Ureter (tissue), 1 donor: ENCODE data around the gene XPO6. TPM values are rescaled to one million over a fixed set of nuclear protein-coding genes. Genes with fewer than 3 reads are reported as not detected.

Source experiments
- DNase-seq: peaks from one replicate; pipeline ENCODE4 v3.0.0-alpha.2; 2020; ENCODE audit warnings: low spot score
- total RNA-seq: library from RNA; stranded (reverse); gene quantifications from one replicate; pipeline ENCODE4 v1.2.4, GENCODE V29; 2023
- donor health status: DM: yes; HTN: yes; CAD: no.

XPO6 gene
- total RNA-seq, 1 donor from 2014 or later: 145 TPM

DNA sequence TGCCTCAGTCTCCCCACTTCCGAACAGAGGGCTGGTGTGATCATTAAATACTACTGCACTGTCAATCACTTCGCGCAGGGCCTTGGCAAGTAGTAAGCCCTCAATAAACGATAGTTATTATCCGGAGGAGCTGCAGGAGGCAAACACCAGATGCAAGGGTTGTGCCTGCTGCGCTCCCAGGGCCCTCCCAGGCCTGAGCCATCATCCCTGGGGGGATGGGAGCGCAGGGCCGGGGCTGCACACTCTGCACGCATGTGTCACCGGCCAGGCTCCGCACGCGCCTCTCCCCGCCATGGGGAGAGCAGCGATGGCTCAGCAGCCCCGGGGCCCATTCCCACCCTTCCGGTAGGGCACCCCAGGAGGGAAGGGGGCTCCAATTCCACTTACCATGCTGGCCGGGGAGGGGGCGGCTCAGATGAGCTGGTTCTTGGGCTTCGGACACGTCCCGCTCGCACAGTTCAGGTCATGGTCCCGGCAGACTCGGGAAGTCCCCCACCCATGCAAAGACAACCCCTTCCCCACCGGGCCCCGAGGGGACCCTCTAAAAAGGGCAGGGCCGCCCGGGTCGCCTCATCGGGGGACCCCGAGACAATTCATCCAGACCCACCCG is 681 bp downstream of the XPO6 start:
- DNase-seq: peak; percentile 72

DNA sequence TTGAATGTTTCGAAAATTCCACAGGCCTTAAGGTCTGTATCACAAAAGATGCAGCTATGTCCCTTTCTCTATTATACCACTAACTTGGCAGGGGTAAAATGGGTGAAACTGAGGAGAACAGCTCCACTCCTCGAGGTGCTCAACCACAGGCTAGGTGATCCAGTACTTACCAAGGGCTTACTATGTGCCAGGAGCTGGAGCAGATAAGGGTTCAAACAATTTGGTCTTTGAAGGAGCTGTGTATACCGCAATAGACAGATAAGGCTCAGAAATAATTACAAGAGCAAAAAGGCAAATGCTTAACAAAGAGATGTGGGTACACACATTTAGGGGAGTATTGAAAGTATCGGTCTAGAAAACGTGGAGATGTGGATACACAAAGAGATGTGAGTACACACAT is 1.5 kb downstream of the XPO6 start:
- no peak for DNase-seq

DNA sequence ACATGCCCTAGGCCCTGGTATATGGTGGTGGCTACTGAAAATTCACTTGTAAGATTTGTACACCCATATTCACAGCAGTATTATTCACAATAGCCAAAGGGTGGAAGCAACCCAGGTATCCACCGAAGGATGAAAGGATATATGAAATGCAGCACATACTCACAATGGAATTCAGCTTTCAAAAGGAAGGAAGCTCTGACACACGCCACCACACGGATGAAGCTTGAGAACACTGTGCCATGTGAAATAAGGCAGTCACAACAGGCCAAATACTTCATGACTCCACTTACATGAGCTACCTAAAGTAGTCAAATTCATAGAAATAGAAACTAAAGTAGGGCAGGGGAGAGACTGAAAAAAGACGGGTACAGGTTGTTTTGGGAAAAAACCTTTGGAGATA is 2.9 kb downstream of the XPO6 start:
- no peak for DNase-seq

DNA sequence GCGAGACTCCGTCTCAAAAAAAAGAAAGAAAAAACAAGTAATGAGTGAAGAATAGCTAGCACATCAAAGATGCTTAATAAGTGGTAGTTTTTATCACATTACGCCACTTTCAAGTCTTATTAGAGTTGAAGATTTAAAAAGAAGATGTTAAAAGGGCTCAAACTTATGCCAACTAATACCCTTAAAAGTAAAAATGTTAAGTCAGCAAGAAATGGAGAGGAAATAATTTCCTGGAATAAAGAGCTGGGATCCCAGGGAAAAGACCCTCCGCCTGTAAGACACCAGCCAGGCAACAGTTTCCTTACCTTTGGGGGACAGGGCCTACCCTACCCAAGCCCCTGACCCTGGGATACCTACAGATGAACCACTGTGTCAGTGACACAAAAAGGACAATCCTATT is 3.6 kb downstream of the XPO6 start:
- no peak for DNase-seq

DNA sequence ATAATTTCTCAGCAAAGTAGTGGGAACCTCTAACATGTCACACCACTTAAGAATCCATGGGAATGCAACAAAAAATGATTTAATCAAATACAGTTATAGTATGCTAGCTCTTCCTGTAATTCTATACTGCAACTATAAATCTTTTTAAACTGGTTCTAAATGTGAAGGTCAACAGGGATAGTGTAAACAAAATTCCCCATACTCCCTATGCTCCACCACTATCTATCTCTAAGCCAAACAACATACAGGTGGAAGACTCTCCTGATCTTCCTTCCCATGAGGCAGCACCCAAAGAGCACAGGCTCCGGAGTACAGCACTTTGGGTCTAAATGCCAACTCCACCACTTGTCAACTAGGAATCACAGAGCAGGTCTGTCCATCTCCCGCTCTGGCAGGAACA is 4.4 kb downstream of the XPO6 start:
- no peak for DNase-seq

DNA sequence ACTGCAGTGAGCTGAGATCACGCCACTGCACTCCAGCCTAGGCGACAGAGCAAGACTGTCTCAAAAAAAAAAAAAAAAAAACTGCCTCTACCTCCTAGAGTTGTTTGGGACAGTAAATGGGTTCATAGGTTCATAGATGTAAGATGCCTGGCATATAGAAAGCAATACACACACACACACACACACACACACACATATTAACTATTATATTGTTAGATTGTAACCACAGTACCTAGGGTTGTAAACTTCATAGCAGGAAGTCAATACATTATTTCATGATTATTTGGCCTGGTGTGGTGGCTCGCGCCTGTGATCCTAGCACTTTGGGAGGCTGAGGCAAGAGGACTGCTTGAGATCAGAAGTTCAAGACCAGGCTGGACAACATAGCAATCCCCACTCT is 5.8 kb downstream of the XPO6 start:
- DNase-seq: no peak

DNA sequence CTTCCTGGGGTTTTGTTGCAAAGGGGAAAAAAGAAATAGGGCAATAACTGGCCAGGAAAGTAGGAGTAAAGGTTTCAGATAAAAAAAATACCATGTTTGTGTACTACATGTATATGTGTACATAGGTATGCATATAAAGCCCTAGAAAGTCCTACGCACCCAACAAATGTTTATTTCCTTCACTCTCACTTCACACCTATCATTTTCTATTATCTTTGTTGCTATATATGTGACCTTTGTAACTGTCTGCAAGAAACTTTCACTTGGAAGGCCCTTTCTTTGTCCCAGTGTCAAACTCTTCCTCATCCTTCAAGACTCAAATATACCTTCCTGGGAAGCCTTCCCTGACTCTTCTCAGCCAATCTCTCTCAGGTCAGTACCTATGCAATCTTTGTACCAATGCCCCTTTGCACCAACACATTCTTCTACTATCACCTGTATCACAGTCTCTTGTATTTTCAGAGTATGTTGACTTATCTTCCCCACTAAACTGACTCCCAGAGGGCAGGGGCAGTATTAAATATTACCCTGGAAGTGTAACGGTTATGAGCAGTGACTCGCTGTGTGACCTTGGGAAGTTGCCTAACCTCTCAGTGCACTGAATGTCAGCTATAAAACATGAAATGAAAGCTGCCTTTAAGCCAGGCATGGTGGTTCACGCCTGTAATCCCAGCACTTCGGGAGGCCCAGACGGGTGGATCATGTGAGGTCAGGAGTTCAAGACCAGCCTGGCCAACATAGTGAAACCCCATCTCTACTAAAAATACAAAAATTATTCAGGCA is 6.5 kb downstream of the XPO6 start:
- no peak for DNase-seq

DNA sequence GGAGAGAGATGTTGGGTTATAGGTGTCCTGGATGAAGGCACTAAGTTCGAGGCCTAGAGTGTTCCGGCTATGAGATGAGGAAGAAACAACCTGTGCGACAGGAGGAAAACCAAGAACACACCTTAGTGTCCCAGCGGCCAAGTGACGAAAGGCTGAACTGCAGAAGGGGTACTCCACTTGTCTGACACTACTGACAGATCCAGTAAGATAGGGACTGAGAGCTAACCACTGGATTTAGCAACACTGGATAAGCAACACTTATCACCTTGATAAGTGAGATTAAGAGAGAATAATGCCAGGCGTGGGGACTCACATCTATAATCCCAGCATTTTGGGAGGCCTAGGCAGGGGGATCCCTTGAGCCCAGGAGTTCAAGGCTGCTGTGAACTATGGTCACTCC is 7.1 kb downstream of the XPO6 start:
- no peak for DNase-seq

DNA sequence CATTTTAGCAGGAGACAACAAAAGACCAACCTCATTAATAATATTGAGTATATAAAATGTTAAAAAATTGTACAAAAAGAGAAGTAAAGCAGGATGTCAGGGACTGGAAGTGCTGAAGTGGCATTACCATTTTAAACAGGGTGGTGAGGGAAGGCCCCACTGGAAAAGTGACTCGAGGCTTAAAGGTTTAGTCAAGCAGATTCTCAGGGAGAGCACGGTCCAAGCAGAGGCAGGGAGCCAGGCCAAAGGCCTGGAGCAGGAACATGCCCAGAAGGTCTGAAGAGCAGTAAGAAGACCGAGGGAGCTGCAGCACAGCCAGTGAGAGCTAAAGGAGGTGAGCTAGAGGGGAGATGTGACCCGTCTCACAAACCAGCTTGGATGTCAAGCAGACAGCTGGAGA is 7.6 kb downstream of the XPO6 start:
- DNase-seq: no peak

DNA sequence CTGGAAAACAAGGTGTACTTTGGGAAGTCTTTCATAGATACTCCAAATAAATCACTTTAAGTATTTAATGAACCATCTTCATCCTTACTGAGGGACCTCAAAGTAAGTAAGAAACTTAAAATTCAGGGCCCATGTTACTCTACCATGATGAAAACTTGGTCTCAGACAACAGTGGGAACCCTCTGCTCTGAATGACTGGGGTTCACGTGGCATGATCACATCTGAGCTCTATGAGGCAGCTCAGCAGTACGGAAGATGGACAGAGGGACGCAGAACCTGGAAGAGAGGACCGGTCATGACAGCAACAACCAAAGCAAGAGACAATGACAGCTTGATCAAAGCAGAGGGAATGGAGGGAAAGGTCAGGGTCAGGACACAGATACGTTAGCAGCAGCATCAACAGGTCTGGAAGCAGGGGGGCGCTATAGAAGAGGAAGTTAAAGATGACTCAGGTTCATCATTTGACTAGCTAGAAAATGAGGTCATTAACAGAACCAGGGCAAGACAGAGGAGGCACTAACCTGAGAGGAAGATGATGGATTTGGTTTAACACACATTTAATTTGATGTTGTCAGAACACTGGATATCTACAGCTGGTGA is 9.5 kb downstream of the XPO6 start:
- DNase-seq: no peak

DNA sequence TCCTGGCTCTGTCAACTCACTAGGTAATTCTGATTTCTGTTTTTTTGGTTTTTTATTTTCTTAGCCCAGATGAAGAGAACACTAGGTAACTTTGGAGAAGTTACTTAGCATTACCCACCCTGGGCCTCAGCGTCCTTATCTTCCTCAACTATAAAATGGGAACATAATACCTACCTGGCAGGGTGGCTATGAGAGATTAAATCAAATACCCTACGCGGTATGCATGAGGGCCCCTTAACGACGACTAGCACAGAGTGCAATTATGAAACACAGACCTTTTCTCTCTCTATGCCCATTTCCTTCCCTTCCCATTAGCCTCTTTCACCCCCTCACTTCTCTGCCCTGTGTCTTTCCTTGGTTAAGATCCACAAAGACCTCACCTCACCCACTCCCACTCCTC is 11.1 kb downstream of the XPO6 start:
- DNase-seq: no peak

DNA sequence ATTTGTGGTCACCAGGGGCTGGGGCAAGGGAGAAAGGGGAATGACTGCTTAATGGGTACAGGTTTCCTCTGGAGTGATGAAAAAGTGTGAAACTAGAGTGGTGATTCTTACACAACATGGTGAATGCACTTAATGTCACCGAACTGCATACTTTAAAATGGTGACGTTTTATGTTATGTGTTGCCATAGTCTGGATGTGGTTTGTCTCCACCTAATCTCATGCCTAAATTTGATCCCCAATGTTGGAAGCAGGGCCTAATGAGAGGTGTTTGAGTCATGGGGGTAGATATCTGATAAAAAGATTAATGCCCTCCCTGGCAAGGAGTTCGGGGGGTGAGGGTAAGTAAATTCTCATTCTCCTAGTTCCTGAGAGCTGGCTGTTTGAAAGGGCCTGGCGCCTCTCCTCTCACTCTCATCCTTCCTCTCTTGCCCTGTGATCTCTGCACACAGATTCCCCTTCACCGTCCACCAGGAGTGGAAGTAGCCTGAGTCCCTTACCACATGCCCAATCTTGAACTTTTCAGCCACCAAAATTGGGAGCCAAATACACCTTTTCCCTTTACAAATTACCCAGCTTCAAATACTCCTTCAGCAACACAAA is 15.3 kb downstream of the XPO6 start:
- DNase-seq: no peak

DNA sequence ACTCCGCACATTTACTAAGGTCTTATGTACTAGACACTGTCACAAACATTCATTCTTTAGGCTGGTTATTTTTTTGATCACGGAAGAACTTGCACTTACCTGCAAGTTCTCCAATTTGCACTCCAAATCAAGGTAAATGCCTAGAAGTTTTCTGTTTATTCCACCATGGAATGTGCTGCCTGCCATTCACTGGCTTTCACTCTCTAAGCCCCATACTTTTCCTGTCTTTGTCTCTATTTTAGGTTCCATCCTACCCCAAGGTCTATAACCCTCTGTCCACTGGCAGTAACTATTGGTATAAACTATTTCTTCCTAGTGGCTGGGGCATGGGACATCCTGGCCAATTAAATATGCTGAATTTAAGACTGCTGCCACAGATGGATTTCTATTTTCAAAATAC is 15.9 kb downstream of the XPO6 start:
- no peak for DNase-seq

DNA sequence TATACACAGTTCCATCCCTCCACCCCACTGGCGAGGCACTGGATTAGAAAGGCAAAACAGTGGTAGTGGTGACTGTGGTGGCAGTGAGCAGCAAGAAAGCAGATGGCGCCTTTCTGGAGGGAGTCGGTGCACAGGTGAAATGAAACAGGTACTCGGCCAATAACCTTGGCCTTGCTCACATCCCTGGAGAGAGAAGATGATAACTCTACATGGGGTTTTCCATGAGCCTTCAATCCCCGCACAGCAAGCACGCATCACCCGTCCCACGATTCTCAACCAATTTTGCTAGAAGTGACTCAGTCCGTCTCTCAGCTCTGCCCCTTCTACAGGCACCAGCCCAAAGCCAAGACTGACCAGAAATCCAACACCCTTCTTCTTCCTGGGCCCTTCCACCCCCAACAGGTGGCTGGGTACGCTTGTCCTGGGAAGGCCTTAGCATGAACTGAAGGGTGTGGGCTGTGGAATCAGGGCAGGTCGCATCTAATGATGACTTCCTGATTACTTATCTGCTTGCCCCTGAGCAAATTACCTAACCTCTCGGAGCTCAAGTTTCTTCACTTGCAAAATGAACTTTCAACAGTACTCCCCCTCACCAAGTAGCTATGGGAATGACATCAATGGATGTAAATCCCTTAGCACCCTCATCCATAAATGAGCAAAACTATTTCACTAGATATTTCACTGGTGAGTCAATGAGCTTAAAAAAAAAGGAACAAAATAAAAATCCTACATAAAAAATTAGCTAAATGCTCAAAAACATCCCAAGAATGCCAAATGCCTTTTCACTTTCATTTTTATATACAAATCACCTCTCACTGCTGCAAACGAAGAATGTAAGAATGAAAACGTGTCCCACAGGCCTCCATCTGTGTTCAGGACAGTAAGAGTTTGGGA is 18.0 kb downstream of the XPO6 start:
- no peak for DNase-seq

DNA sequence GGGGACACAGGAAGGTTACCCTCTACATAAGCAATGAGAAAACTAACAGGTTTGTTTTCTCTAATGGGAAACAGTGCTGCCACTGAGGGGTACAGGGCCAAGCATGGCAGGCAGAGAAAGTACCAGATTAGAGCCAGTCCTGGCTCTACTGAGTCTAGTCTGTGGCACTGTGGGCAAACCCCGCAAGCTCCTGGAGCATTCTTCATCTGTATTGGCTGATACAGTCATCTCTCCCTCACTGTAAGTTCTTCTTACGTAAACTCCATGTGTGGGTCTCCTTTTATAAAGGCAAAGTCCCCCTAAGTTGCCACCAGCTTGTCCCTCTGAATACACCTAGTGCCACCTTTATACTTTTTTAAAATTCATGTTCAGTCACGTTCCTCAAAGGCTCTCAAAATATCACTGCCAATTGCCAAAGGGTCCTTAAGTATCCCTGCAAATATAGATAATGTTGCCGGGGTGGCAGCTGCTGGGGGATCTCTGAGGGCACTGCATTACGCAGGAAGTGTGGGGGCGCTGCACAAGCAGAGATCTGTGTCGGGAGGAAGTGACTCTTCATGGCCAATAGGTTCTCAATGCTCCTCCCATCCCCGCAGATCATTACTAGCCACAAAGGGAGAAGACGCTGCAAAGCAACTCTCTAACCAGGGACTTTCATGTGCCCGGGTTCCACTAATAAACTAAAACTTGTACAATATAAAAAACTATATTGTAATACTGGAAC is 18.8 kb downstream of the XPO6 start:
- DNase-seq: no peak

DNA sequence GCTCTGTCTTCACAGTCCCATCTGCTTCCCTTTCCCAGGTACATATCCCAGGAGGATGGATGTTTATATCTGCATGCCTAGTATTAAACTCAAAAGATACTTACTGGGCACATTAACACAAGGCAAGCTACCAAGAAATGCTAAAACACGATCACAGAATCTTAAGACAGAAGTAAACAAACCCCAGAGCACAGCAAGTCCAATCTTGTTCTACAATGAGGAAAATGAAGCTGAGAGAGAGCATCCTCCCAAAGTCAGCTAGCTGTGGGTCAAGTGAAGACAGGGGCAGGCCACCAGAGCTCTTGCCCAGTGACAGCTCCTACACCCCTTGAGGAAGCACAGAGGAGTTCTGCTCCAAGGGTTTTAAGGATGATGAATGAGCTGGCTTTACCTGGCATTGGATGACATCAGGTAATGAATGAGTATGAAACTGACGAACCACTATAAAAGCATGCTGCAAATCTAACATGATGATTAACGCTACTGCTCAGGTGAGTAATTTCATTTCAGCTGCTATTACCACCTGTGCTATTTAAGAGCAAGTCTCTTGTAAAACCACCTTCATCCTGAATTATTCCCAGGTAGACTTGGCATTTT is 20.3 kb downstream of the XPO6 start:
- no peak for DNase-seq

DNA sequence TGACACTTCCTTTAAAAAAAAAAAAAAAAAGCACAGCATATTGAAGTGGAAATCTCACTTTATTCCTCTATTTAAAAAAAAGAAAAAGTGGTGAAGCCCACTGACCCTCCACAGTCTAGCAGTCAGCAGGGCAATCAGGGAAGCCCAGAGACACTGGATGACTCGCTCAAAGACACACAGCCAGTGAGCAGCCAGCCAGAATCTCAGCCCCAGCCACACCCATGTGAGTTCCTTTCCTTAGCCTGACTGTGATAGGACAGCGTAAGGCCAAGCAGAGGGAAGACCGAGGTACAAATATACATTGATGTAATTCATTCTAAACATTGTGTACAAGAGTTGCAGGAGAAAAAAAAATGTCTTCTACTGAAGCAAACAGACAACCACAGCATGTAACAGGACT is 22.5 kb downstream of the XPO6 start:
- DNase-seq: no peak

DNA sequence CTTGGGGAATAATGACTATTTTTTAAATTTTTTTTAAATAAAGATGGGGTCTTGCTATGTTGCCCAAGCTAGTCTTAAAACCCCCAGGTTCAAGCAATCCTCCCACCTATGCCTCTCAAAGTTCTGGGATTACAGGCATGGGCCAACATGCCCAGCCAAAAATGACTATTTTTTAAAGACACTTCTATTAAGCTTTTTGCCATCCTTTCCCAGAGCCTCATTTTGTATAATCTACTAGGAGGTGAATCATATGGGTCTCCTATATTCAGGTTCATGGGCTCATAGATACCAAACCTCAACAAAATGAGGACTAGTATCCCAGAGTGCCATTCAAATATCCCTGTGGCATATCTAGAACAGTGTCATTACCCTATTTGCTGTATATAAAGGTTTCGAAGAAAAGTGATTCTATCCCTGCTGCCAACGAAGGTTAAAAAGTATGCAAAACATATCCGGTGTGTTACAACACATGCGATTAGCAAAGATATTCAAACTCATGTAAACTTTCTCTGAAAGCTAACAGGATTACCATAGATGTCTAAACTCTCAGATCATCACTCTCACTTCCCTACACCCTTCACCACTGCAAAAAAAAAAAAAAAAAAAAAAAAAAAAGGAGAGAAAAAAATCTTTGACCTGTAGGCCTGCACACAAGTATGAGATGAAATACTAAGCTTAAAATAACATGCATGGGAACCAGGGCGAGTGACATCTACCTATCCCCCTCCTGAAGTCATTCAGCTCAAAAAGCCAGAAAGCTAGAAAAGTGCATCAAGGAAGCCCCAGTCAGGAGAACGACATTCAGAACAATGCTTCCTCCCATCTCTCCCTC is 23.5 kb downstream of the XPO6 start:
- DNase-seq: no peak

DNA sequence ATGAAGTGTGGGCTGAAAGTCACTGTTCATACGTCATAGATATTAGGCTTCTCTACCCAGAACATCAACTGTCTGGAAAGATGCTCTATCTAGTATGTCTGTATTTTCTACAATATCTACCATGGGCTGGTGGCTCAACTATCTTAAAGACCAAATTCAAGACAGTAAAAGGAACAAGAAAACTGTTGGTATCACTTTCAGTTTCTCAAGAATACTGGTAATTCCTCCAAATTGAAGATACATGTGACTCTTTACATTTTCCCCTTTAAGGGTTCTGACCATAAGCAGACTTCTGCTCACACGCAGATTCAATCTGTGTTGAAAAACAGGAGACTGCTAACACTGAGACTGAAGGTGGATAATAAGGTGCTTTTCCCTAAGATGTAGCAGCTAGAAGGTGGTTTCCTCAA is 24.2 kb downstream of the XPO6 start:
- no peak for DNase-seq

DNA sequence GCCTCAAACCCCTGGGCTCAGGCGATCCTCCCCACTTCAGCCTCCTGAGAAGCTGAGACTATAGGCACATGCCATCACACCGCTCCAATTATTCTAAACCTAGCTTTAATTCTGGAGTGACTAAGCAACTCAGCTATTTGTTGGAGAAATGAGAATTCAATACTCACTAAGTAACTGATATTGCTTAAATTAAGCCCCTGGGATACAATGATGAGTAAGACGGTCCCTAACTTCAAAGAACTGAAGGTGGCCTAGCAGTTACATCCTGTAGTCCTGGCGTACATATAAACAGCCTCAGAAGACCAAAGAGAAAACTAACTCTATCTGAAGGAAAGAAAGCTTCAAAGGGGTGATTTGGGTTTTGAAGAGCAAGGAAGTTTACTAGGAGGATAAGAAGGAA is 25.0 kb downstream of the XPO6 start:
- DNase-seq: no peak
